ENCODE results near the gene HERC3. TPM values are rescaled to one million over a fixed set of nuclear protein-coding genes. Genes with fewer than 3 reads are reported as not detected.

The HERC3 gene
- total and polyA plus RNA-seq, 2 donors from 2014 or later = 6.3 to 58.4 TPM

DNA sequence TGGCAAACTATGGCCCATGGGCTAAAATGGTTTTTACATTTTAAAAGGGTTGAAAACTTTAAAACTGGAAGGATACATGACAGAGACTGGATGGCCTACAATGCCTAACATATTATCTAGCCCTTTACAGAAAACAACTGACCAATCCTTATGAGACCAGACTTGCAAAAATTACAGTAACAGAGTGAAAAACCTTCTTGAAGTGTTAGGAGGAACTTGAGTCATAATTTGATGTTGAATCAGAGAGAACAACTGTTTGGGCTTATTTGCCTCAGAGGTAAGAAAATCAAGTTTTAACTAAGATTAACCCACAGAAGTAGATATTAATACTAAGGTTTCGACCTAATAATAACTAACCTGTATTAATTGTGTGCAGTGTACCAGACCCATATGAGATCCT, 117.7 kb downstream of the HERC3 start:
- peaks cover 0 to 7% (median 4%) of the 10 kb centered on the region in 3 donors for H3K36me3 ChIP-seq (ENCODE audit: control insufficient read depth in 2 of 3, insufficient read depth in 3 of 3, low read length in 3 of 3)
- peaks cover 0 to 2% (median 0%) of the 10 kb centered on the region in 3 donors for H3K4me1 ChIP-seq (ENCODE audit: control insufficient read depth in 2 of 3, insufficient read depth in 2 of 3, low read depth in 1 of 3, low read length in 3 of 3)
- H3K4me3 ChIP-seq (ENCODE audit: low read length in 3 of 3) = no peak overlapping the region
- TF ChIP-seq, protein P1, sequence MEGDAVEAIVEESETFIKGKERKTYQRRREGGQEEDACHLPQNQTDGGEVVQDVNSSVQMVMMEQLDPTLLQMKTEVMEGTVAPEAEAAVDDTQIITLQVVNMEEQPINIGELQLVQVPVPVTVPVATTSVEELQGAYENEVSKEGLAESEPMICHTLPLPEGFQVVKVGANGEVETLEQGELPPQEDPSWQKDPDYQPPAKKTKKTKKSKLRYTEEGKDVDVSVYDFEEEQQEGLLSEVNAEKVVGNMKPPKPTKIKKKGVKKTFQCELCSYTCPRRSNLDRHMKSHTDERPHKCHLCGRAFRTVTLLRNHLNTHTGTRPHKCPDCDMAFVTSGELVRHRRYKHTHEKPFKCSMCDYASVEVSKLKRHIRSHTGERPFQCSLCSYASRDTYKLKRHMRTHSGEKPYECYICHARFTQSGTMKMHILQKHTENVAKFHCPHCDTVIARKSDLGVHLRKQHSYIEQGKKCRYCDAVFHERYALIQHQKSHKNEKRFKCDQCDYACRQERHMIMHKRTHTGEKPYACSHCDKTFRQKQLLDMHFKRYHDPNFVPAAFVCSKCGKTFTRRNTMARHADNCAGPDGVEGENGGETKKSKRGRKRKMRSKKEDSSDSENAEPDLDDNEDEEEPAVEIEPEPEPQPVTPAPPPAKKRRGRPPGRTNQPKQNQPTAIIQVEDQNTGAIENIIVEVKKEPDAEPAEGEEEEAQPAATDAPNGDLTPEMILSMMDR (IDR thresholded peaks at IDR 0.05; ENCODE audit: borderline replicate concordance, extremely low read depth, insufficient read depth) = no peak
- FAIRE-seq (no peak), DNase-seq (no peak)
- no peaks in the 10 kb centered on the region for H3K27me3 ChIP-seq (ENCODE audit: control insufficient read depth, insufficient read depth, low read length)
- no peak overlapping the region for H3K27ac ChIP-seq (ENCODE audit: low read depth in 2 of 2, low read length in 2 of 2)
- H3K9ac ChIP-seq (ENCODE audit: low read length in 3 of 3) = no peak overlapping the region
- intact Hi-C loops (cut with DNase I) = loop anchor here (10.0 kb wide), 1 partner anchor 315 kb away; no protein-coding TSS in a partner anchor
- H3K9me3 ChIP-seq (ENCODE audit: control insufficient read depth in 2 of 3, insufficient read depth in 1 of 3, low read length in 3 of 3) = no peaks in the 10 kb centered on the region

DNA sequence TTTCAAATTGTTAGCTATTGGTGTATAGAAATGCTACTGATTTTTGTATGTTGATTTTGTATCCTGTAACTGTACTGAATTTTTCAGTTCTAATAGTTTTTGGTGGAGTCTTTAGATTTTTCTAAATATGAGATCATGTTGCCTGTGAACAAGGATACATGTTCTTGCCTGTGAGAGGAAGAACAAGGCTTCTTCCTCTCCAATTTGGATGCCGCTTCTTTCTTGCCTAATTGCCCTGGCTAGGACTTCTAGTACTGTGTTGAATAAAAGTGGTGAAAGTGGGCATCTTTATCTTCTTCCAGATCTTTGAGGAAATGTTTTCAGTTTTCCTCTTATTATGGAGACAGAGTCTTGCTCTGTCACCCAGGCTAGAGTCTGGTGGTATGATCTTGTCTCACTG, 121.5 kb downstream of the HERC3 start:
- H3K4me3 ChIP-seq (ENCODE audit: low read length in 3 of 3) = no peak overlapping the region
- intact Hi-C loops (cut with DNase I) = no loop called here
- H3K27ac ChIP-seq (ENCODE audit: low read depth in 2 of 2, low read length in 2 of 2) = no peak overlapping the region
- DNase-seq = no peak
- H3K9me3 ChIP-seq (ENCODE audit: control insufficient read depth in 2 of 3, insufficient read depth in 1 of 3, low read length in 3 of 3) = peaks cover 0 to 8% (median 6%) of the 10 kb centered on the region in 3 donors
- H3K9ac ChIP-seq (ENCODE audit: low read length in 3 of 3) = no peak overlapping the region
- no peak for FAIRE-seq
- no peaks in the 10 kb centered on the region for H3K4me1 ChIP-seq (ENCODE audit: control insufficient read depth in 2 of 3, insufficient read depth in 2 of 3, low read depth in 1 of 3, low read length in 3 of 3)
- no peaks in the 10 kb centered on the region for H3K27me3 ChIP-seq (ENCODE audit: control insufficient read depth, insufficient read depth, low read length)
- peaks cover 0 to 15% (median 8%) of the 10 kb centered on the region in 3 donors for H3K36me3 ChIP-seq (ENCODE audit: control insufficient read depth in 2 of 3, insufficient read depth in 3 of 3, low read length in 3 of 3)
- TF ChIP-seq, protein P1 (IDR thresholded peaks at IDR 0.05; ENCODE audit: borderline replicate concordance, extremely low read depth, insufficient read depth) = no peak

DNA sequence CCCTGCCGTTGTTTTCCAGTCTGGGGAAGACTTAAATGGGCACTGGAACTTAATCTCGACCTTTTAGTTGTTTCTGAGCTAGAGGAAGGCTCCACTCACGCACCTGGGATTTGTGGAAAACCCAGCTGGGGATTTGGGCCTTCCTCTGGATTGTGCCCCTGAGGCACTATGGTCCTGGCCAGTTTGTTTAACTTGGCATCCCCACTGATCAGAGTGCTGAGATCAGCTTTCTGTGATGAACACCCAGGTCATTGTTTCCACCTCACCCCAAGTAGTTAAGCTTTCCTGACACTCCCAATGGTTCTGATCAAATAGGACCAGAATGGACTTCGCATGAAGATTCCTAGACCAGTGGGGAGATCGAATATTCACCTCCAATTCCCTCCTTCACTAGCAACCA, 125.8 kb downstream of the HERC3 start:
- TF ChIP-seq, protein P1 (IDR thresholded peaks at IDR 0.05; ENCODE audit: borderline replicate concordance, extremely low read depth, insufficient read depth) = no peak
- FAIRE-seq = no peak
- H3K27me3 ChIP-seq (ENCODE audit: control insufficient read depth, insufficient read depth, low read length) = no peaks in the 10 kb centered on the region
- intact Hi-C loops (cut with DNase I) = no loop called here
- H3K9me3 ChIP-seq (ENCODE audit: control insufficient read depth in 2 of 3, insufficient read depth in 1 of 3, low read length in 3 of 3) = peaks cover 0 to 8% (median 6%) of the 10 kb centered on the region in 3 donors
- peaks cover 0 to 11% (median 7%) of the 10 kb centered on the region in 3 donors for H3K36me3 ChIP-seq (ENCODE audit: control insufficient read depth in 2 of 3, insufficient read depth in 3 of 3, low read length in 3 of 3)
- no peak overlapping the region for H3K9ac ChIP-seq (ENCODE audit: low read length in 3 of 3)
- no peak for DNase-seq
- H3K4me1 ChIP-seq (ENCODE audit: control insufficient read depth in 2 of 3, insufficient read depth in 2 of 3, low read depth in 1 of 3, low read length in 3 of 3) = no peaks in the 10 kb centered on the region
- no peak overlapping the region for H3K27ac ChIP-seq (ENCODE audit: low read depth in 2 of 2, low read length in 2 of 2)
- no peak overlapping the region for H3K4me3 ChIP-seq (ENCODE audit: low read length in 3 of 3)

DNA sequence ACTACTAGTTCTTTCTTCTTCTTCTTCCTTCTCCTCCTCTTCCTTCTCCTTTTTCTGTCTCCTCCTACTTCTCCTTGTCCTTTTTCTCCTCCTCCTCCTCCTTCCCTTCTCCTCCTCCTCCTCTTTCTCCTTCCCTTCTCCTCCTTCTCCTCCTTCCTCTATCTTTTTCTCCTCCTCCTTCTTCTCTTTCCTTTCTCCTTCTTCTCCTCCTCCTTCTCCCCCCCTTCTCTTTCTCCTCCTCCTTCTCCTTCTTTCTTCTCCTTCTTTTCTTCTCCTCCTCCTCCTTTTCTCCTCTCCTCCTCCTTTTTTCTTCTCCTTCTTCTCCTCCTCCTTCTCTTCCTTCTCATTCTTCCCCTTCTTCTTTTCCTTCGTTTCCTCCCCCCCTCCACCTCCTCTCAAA, 127.1 kb downstream of the HERC3 start:
- H3K27me3 ChIP-seq (ENCODE audit: control insufficient read depth, insufficient read depth, low read length) = no peaks in the 10 kb centered on the region
- no peak overlapping the region for H3K9ac ChIP-seq (ENCODE audit: low read length in 3 of 3)
- intact Hi-C loops (cut with DNase I) = no loop called here
- no peaks in the 10 kb centered on the region for H3K4me1 ChIP-seq (ENCODE audit: control insufficient read depth in 2 of 3, insufficient read depth in 2 of 3, low read depth in 1 of 3, low read length in 3 of 3)
- no peak for DNase-seq
- no peak for FAIRE-seq
- H3K36me3 ChIP-seq (ENCODE audit: control insufficient read depth in 2 of 3, insufficient read depth in 3 of 3, low read length in 3 of 3) = peaks cover 0 to 12% (median 11%) of the 10 kb centered on the region in 3 donors
- H3K9me3 ChIP-seq (ENCODE audit: control insufficient read depth in 2 of 3, insufficient read depth in 1 of 3, low read length in 3 of 3) = peaks cover 0 to 8% (median 6%) of the 10 kb centered on the region in 3 donors
- H3K27ac ChIP-seq (ENCODE audit: low read depth in 2 of 2, low read length in 2 of 2) = no peak overlapping the region
- H3K4me3 ChIP-seq (ENCODE audit: low read length in 3 of 3) = no peak overlapping the region
- TF ChIP-seq, protein P1 (IDR thresholded peaks at IDR 0.05; ENCODE audit: borderline replicate concordance, extremely low read depth, insufficient read depth) = no peak

Data from kidney (tissue), 14 donors.